ENCODE results near the gene NAA50.

The NAA50 gene

GRCh38 chr3:113707835-113708234, 38.2 kb downstream of the NAA50 start:
- no peak for TF ChIP-seq CTCF (IDR thresholded peaks at IDR 0.05; ENCODE audit: low read length, missing control alignments)
- H3K4me3 ChIP-seq (replicated peaks; ENCODE audit: low read depth, low read length), result no peak overlapping the region
- DNase-seq (ENCODE audit: low read depth), result no peak

GRCh38 chr3:113698956-113699355, 47.1 kb downstream of the NAA50 start:
- no peak for TF ChIP-seq CTCF (IDR thresholded peaks at IDR 0.05; ENCODE audit: low read length, missing control alignments)
- DNase-seq (ENCODE audit: low read depth), result peak; percentile 14
- peak overlapping the region; percentile 20 for H3K4me3 ChIP-seq (replicated peaks; ENCODE audit: low read depth, low read length)

GRCh38 chr3:113698213-113698742, 47.8 kb downstream of the NAA50 start:
- no peak for TF ChIP-seq CTCF (IDR thresholded peaks at IDR 0.05; ENCODE audit: low read length, missing control alignments)
- no peak for DNase-seq (ENCODE audit: low read depth)
- no peak overlapping the region for H3K4me3 ChIP-seq (replicated peaks; ENCODE audit: low read depth, low read length)

- no peak for TF ChIP-seq CTCF (IDR thresholded peaks at IDR 0.05; ENCODE audit: low read length, missing control alignments)
- peak overlapping the region; percentile 66 for H3K4me3 ChIP-seq (replicated peaks; ENCODE audit: low read depth, low read length)
- peak; percentile 22 for DNase-seq (ENCODE audit: low read depth)
These were observed 48.5 kb downstream of the NAA50 start for GRCh38 chr3:113697500-113698090.

- TF ChIP-seq CTCF (IDR thresholded peaks at IDR 0.05; ENCODE audit: low read length, missing control alignments), result no peak
- peak; percentile 99 for DNase-seq (ENCODE audit: low read depth)
- H3K4me3 ChIP-seq (replicated peaks; ENCODE audit: low read depth, low read length), result peak overlapping the region; percentile 72
These were observed 49.2 kb downstream of the NAA50 start for GRCh38 chr3:113696658-113697499.

GRCh38 chr3:113695786-113696645, 50.0 kb downstream of the NAA50 start, which contains the start of gene USF3:
Gene USF3 (minus strand): TSS chr3:113696642. CDS start chr3:113674878, 21,764 bp downstream.
- DNase-seq (ENCODE audit: low read depth), result peak; percentile 56
- TF ChIP-seq CTCF (IDR thresholded peaks at IDR 0.05; ENCODE audit: low read length, missing control alignments), result no peak
- H3K4me3 ChIP-seq (replicated peaks; ENCODE audit: low read depth, low read length), result peak within 1 kb of the TSS; percentile 72

Measured in fibroblast of pulmonary artery (primary cell).